ENCODE data around the gene PIGX.
"Not testable (repeated sequence)": the region's sequence is repeated elsewhere in the genome, so short reads cannot be mapped to it uniquely, and the experiment has no call there.

PIGX gene

DNA sequence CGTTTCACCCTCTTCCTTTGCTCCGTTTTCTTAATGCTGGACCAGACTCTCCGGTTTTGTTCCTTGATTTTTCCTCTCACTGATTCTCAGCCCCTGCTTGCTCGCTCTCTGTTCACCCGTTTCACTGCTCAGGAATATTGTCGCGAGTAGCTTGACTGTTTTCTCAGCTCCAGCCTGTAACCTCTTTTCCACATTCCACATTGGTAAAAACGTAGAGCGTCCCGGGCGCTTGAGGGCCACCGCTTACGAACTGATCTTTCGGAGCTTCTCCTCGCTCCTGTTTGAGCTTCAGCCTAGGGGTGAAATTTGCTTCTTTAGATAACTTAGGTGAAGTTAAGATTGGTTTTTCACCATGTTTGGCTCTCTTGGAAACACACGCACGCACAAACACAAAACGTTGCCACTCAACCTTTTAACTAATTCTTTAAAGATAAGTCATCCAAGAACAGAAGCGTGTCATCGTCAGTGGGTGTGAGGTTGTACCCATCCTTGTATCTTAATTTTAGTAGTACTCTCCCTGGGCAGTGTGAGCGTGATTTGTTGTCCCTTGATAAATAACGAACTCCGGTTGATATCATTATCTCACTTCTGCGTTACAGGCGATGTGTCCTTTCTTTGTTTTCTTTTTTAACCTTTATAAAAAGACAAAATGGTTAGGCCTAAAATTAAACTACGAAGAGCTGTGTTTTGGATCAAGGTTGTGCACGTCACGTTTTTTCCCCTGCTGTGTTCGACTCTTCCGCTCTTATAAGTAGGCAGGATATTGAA is 28.5 kb downstream of the PIGX start:
- no peak for DNase-seq (ENCODE audit: low read depth)

DNA sequence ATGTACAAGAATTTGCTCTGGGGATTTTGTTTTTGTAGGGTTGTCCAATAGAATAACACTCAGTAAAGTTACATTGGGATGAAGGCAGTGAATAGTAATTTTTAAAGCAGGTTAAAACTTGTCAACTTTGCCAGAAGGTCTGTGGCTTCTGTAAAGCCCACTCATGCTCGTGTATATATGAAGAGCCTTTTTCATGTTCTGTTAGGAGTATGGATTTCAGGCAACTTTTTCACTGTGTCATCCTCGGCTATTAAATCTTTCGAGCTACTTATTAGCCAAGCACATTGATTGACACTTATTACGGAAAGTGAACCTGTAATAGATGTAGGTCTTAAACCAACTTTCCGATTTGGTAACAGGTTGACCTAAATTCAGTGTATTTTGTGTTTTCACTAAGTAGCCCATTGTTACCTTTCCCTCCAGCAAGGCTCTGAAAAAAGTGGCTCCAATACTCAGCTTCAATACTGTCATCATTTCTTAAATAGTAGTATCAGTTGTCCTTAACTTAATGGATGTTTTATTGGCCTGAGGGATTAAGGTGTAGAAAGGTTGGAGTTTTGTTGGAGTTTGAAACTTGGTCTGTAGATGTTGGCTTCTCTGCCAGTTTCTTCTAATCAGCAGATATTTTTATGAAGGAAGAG is 29.2 kb downstream of the PIGX start:
- DNase-seq (ENCODE audit: low read depth): no peak
- TF ChIP-seq, protein P1, sequence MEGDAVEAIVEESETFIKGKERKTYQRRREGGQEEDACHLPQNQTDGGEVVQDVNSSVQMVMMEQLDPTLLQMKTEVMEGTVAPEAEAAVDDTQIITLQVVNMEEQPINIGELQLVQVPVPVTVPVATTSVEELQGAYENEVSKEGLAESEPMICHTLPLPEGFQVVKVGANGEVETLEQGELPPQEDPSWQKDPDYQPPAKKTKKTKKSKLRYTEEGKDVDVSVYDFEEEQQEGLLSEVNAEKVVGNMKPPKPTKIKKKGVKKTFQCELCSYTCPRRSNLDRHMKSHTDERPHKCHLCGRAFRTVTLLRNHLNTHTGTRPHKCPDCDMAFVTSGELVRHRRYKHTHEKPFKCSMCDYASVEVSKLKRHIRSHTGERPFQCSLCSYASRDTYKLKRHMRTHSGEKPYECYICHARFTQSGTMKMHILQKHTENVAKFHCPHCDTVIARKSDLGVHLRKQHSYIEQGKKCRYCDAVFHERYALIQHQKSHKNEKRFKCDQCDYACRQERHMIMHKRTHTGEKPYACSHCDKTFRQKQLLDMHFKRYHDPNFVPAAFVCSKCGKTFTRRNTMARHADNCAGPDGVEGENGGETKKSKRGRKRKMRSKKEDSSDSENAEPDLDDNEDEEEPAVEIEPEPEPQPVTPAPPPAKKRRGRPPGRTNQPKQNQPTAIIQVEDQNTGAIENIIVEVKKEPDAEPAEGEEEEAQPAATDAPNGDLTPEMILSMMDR (IDR thresholded peaks at IDR 0.05; ENCODE audit: control insufficient read depth, extremely low read depth, insufficient read depth): no peak
- H3K4me3 ChIP-seq (ENCODE audit: low read depth, low read length): peak overlapping the region; percentile 71

More for the DNA sequence above, 28.5 kb downstream of the PIGX start:
- TF ChIP-seq, protein P1 (IDR thresholded peaks at IDR 0.05; ENCODE audit: control insufficient read depth, extremely low read depth, insufficient read depth): no peak
- peak overlapping the region; percentile 71 for H3K4me3 ChIP-seq (ENCODE audit: low read depth, low read length)

DNA sequence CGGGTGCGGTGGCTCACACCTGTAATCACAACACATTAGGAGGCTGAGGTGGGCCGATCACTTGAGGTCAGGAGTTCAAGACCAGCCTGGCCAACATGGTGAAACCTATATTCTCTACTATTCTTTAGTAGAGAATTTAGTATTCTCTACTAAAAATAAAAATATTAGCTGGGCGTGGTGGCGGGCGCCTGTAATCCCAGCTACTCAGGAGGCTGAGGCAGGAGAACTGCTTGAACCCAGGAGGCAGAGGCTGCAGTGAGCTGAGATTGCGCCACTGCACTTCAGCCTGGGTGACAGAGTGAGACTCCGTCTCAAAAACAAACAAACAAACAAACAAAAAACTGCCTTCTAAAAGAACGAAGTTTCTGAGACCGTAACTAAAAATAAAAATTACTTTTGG is 31.4 kb downstream of the PIGX start:
- not testable (repeated sequence) for DNase-seq (ENCODE audit: low read depth); H3K4me3 ChIP-seq (ENCODE audit: low read depth, low read length)

DNA sequence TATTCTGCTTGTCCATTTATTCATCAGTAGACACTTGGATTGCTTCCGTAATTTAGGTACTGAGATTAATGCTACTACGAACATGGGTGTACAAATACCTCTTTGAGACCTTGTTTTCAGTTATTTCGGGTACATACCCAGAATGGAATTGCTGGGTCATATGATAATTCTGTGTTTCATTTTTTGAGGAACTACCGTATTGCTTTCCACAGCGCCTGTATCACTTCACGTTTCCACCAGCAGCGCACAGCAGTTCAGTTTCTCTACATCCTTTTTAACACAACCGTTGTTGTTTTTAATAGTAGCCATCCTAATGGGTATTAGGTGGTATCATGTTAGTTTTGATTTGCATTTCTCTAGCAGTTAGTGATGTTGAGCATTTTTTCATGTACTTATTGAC is 36.9 kb downstream of the PIGX start:
- TF ChIP-seq, protein P1 (IDR thresholded peaks at IDR 0.05; ENCODE audit: control insufficient read depth, extremely low read depth, insufficient read depth): no peak
- DNase-seq (ENCODE audit: low read depth): no peak
- H3K4me3 ChIP-seq (ENCODE audit: low read depth, low read length): no peak overlapping the region

- DNase-seq (ENCODE audit: low read depth): no peak
- TF ChIP-seq, protein P1 (IDR thresholded peaks at IDR 0.05; ENCODE audit: control insufficient read depth, extremely low read depth, insufficient read depth): no peak
- no peak overlapping the region for H3K4me3 ChIP-seq (ENCODE audit: low read depth, low read length)
Measured at GRCh38 chr3:196753201-196753600, 41.0 kb downstream of the PIGX start.

GRCh38 chr3:196754091-196754981 is 42.2 kb downstream of the PIGX start:
- H3K4me3 ChIP-seq (ENCODE audit: low read depth, low read length): peak overlapping the region; percentile 1
- peak; percentile 52 for DNase-seq (ENCODE audit: low read depth)
- TF ChIP-seq, protein P1 (IDR thresholded peaks at IDR 0.05; ENCODE audit: control insufficient read depth, extremely low read depth, insufficient read depth): peak; percentile 1; the same call in 1 of the 2 replicates

- TF ChIP-seq, protein P1 (IDR thresholded peaks at IDR 0.05; ENCODE audit: control insufficient read depth, extremely low read depth, insufficient read depth): no peak
- no peak for DNase-seq (ENCODE audit: low read depth)
Measured at GRCh38 chr3:196756732-196757131, 44.6 kb downstream of the PIGX start.

More at GRCh38 chr3:196756732-196757131, 44.6 kb downstream of the PIGX start:
- H3K4me3 ChIP-seq (ENCODE audit: low read depth, low read length): no peak overlapping the region

All from LNCaP clone FGC (cell line).